DMS 273 (cell line): ENCODE measurements around the gene ELAVL3.
"Not testable (repeated sequence)": the region's sequence is repeated elsewhere in the genome, so short reads cannot be mapped to it uniquely, and the experiment has no call there.

Source experiments
- DNase-seq: peaks from one replicate; lab custom pipeline; 2025; ENCODE audit not compliant: unreplicated experiment; lab: John Stamatoyannopoulos, UW

ELAVL3 gene

GRCh38 chr19:11460207-11460606 is 20.6 kb downstream of the ELAVL3 start:
- DNase-seq, result peak; percentile 33

GRCh38 chr19:11458912-11459311 is 21.9 kb downstream of the ELAVL3 start:
- DNase-seq, result not testable (repeated sequence)

- no peak for DNase-seq
These were observed 22.5 kb downstream of the ELAVL3 start for GRCh38 chr19:11458236-11458900.

GRCh38 chr19:11457831-11458230 is 23.0 kb downstream of the ELAVL3 start:
- DNase-seq, result no peak

GRCh38 chr19:11457115-11457514 is 23.7 kb downstream of the ELAVL3 start:
- DNase-seq, result no peak

- DNase-seq, result no peak
These were observed 24.2 kb downstream of the ELAVL3 start for GRCh38 chr19:11456659-11457058.

GRCh38 chr19:11455233-11455554 is 25.7 kb downstream of the ELAVL3 start:
- not testable (repeated sequence) for DNase-seq

- DNase-seq, result peak; percentile 47
These were observed 27.1 kb downstream of the ELAVL3 start for GRCh38 chr19:11453468-11454341.

GRCh38 chr19:11452620-11453310 is 28.1 kb downstream of the ELAVL3 start:
- DNase-seq, result no peak

GRCh38 chr19:11451871-11452619 is 28.8 kb downstream of the ELAVL3 start:
- DNase-seq, result no peak

GRCh38 chr19:11451327-11451870 is 29.4 kb downstream of the ELAVL3 start:
- DNase-seq, result no peak

GRCh38 chr19:11450570-11451326 is 30.1 kb downstream of the ELAVL3 start:
- DNase-seq, result no peak

GRCh38 chr19:11448923-11449554 is 31.8 kb downstream of the ELAVL3 start:
- no peak for DNase-seq

- DNase-seq, result no peak
These were observed 32.4 kb downstream of the ELAVL3 start for GRCh38 chr19:11448410-11448809.

GRCh38 chr19:11447347-11448262 is 33.2 kb downstream of the ELAVL3 start:
- DNase-seq, result no peak

GRCh38 chr19:11446652-11447301 is 34.1 kb downstream of the ELAVL3 start:
- DNase-seq, result peak; percentile 80

GRCh38 chr19:11446271-11446651 is 34.6 kb downstream of the ELAVL3 start:
- DNase-seq, result no peak

GRCh38 chr19:11445141-11445540 is 35.7 kb downstream of the ELAVL3 start:
- no peak for DNase-seq
